HEK293 (cell line): ENCODE data around the gene UBE2C.

Experiments
- CTCF ChIA-PET: fragments of 350-600 bp; formaldehyde crosslinking; extraction: SDS; loops from one replicate; lab custom pipeline; 2021; ENCODE audit warnings: antibody characterized with exemption; lab: Yijun Ruan, JAX
- POLR2A ChIA-PET: fragments of 300-600 bp; formaldehyde crosslinking; extraction: SDS; loops from one replicate; lab custom pipeline; 2020; ENCODE audit warnings: antibody characterized with exemption, inconsistent platforms; lab: Yijun Ruan, JAX
- H3K27ac ChIP-seq: fragments of 200-500 bp; sonication (Bioruptor generic); 2 replicates; pipeline ENCODE4 v1.5.1; 2014; ENCODE audit warnings: low read depth, low read length, control low read depth, inconsistent platforms; ENCODE audit errors: extremely low read depth
- H3K36me3 ChIP-seq, 2 experiments: fragments of 200-500 bp in 1 of 2; sonication (Bioruptor generic) in 1 of 2; 1 replicate in 1 of 2; 2 replicates in 1 of 2; pipeline ENCODE4 v1.5.1; 2014 to 2017; ENCODE audit warnings: inconsistent platforms in 2 of 2, low read length in 2 of 2; ENCODE audit not compliant: control insufficient read depth in 2 of 2, insufficient read depth in 1 of 2
- H3K4me1 ChIP-seq: fragments of 200-500 bp; sonication (Bioruptor generic); 2 replicates; pipeline ENCODE4 v1.5.1; 2014; ENCODE audit warnings: mild to moderate bottlenecking, low read length, inconsistent platforms; ENCODE audit not compliant: control insufficient read depth, insufficient read depth
- H3K4me3 ChIP-seq: 2 replicates; pipeline ENCODE4 v1.5.1; 2011; ENCODE audit warnings: low read depth, mild to moderate bottlenecking, control low read depth, low read length, moderate library complexity
- H3K9me3 ChIP-seq: fragments of 200-500 bp; sonication (Bioruptor generic); 2 replicates; pipeline ENCODE4 v1.5.1; 2014; ENCODE audit warnings: low read depth, low read length, inconsistent platforms; ENCODE audit not compliant: control insufficient read depth, insufficient read depth
- BCL11A ChIP-seq: fragments of 450-650 bp; formaldehyde crosslinking; IDR thresholded peaks from 2 replicates; pipeline ENCODE4 v1.5.1; 2016; ENCODE audit warnings: low read depth, missing biosample characterization, missing genetic modification characterization
- KLF9 ChIP-seq: fragments of 450-650 bp; formaldehyde crosslinking; IDR thresholded peaks from 2 replicates; pipeline ENCODE4 v1.5.1; 2016; ENCODE audit warnings: missing biosample characterization, missing genetic modification characterization, low read depth
- TCF7L2 ChIP-seq: IDR thresholded peaks from 2 replicates; pipeline ENCODE4 v1.6.1; 2011; ENCODE audit warnings: low read depth, mild to moderate bottlenecking, inconsistent platforms, low read length, moderate library complexity, borderline replicate concordance
- ZBTB17 ChIP-seq: fragments of 450-650 bp; formaldehyde crosslinking; IDR thresholded peaks from 2 replicates; pipeline ENCODE4 v1.5.1; 2016; ENCODE audit warnings: missing biosample characterization, missing genetic modification characterization
- ZNF10 ChIP-seq: fragments of 450-650 bp; formaldehyde crosslinking; IDR thresholded peaks from 2 replicates; pipeline ENCODE4 v1.5.1; 2017; ENCODE audit warnings: missing biosample characterization, missing genetic modification characterization
- ZNF132 ChIP-seq: fragments of 450-650 bp; formaldehyde crosslinking; IDR thresholded peaks from 2 replicates; pipeline ENCODE4 v1.5.1; 2017; ENCODE audit warnings: missing biosample characterization, missing genetic modification characterization, borderline replicate concordance
- ZNF140 ChIP-seq: fragments of 450-650 bp; formaldehyde crosslinking; IDR thresholded peaks from 2 replicates; pipeline ENCODE4 v1.5.1; 2016; ENCODE audit warnings: missing biosample characterization, missing genetic modification characterization
- ZNF274 ChIP-seq, 2 experiments: fragments of 200-500 bp in 1 of 2; fragments of 450-650 bp in 1 of 2; sonication (Bioruptor generic) in 1 of 2; formaldehyde crosslinking in 1 of 2; IDR thresholded peaks; 2 replicates each; pipeline versions ENCODE4 v1.5.1 to v1.6.1; 2014 to 2016; ENCODE audit warnings: borderline replicate concordance in 1 of 2, inconsistent platforms in 1 of 2, low read length in 1 of 2, missing biosample characterization in 1 of 2, missing genetic modification characterization in 1 of 2
- ZNF302 ChIP-seq: fragments of 450-650 bp; formaldehyde crosslinking; IDR thresholded peaks from 2 replicates; pipeline ENCODE4 v1.5.1; 2016; ENCODE audit warnings: missing biosample characterization, missing genetic modification characterization, low read depth
- ZNF311 ChIP-seq: fragments of 450-650 bp; formaldehyde crosslinking; IDR thresholded peaks from 2 replicates; pipeline ENCODE4 v1.5.1; 2017; ENCODE audit warnings: missing biosample characterization, missing genetic modification characterization, borderline replicate concordance
- ZNF350 ChIP-seq: fragments of 450-650 bp; formaldehyde crosslinking; IDR thresholded peaks from 2 replicates; pipeline ENCODE4 v1.5.0; 2017; ENCODE audit warnings: missing biosample characterization, mild to moderate bottlenecking, missing genetic modification characterization
- ZNF473 ChIP-seq: fragments of 450-650 bp; formaldehyde crosslinking; IDR thresholded peaks from 2 replicates; pipeline ENCODE4 v1.5.1; 2017; ENCODE audit warnings: missing biosample characterization, missing genetic modification characterization
- ZNF510 ChIP-seq: fragments of 450-650 bp; formaldehyde crosslinking; IDR thresholded peaks from 2 replicates; pipeline ENCODE4 v1.5.1; 2018; ENCODE audit warnings: mild to moderate bottlenecking, missing genetic modification characterization, missing biosample characterization; ENCODE audit not compliant: insufficient replicate concordance
- ZNF521 ChIP-seq: fragments of 450-650 bp; formaldehyde crosslinking; IDR thresholded peaks from 2 replicates; pipeline ENCODE4 v1.5.1; 2017; ENCODE audit warnings: missing biosample characterization, mild to moderate bottlenecking, missing genetic modification characterization
- ZNF544 ChIP-seq: fragments of 450-650 bp; formaldehyde crosslinking; IDR thresholded peaks from 2 replicates; pipeline ENCODE4 v1.5.0; 2017; ENCODE audit warnings: missing biosample characterization, missing genetic modification characterization
- ZNF561 ChIP-seq: fragments of 450-650 bp; IDR thresholded peaks from 2 replicates; pipeline ENCODE4 v1.5.1; 2018; ENCODE audit warnings: missing biosample characterization, missing genetic modification characterization, borderline replicate concordance
- ZNF596 ChIP-seq: fragments of 450-650 bp; IDR thresholded peaks from 2 replicates; pipeline ENCODE4 v1.5.0; 2018; ENCODE audit warnings: missing biosample characterization, mild to moderate bottlenecking, missing genetic modification characterization, moderate library complexity
- ZNF664 ChIP-seq: fragments of 450-650 bp; formaldehyde crosslinking; IDR thresholded peaks from 2 replicates; pipeline ENCODE4 v1.5.1; 2016; ENCODE audit warnings: missing biosample characterization, missing genetic modification characterization
- ZNF670 ChIP-seq: fragments of 450-650 bp; formaldehyde crosslinking; IDR thresholded peaks from 2 replicates; pipeline ENCODE4 v1.5.1; 2016; ENCODE audit warnings: missing biosample characterization, missing genetic modification characterization, low read depth
- ZSCAN23 ChIP-seq: fragments of 450-650 bp; formaldehyde crosslinking; IDR thresholded peaks from 2 replicates; pipeline ENCODE4 v1.5.1; 2016; ENCODE audit warnings: missing biosample characterization, missing genetic modification characterization
- TF ChIP-seq, protein P1 (sequence below): fragments of 450-650 bp; IDR thresholded peaks from 2 replicates; pipeline ENCODE4 v1.5.1; 2018; ENCODE audit warnings: missing biosample characterization, missing genetic modification characterization
- TF ChIP-seq, protein P2 (sequence below): fragments of 450-650 bp; formaldehyde crosslinking; IDR thresholded peaks from 2 replicates; pipeline ENCODE4 v1.5.0; 2017; ENCODE audit warnings: missing biosample characterization, missing genetic modification characterization, borderline replicate concordance
- TF ChIP-seq, protein P3 (sequence below): fragments of 450-650 bp; formaldehyde crosslinking; IDR thresholded peaks from 2 replicates; pipeline ENCODE4; 2016; ENCODE audit warnings: missing biosample characterization, missing genetic modification characterization
- TF ChIP-seq, protein P4 (sequence below): fragments of 450-650 bp; formaldehyde crosslinking; IDR thresholded peaks from 2 replicates; pipeline ENCODE4 v1.5.1; 2016; ENCODE audit warnings: missing biosample characterization, missing genetic modification characterization

The UBE2C gene

DNA sequence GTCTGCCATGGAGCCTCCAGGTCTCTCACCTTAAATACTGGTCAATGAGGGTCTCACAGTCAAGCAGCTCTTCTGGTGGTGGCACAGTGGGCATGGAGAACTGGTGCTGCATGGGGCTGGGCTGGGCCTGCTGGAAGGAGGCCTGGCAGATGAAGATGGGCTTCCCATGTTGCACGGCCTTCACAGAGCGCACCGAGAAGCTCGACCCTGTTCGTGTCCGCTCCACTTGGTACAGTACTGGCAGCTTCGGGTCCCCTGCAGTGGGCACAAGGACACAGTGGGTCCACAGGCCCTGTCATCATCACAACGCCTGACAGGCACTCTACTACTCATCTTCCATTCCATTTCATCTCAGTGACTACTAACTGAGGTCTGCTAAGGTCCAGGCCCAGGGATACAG, 36.0 kb downstream of the UBE2C start:
- H3K9me3 ChIP-seq = no peaks in the 10 kb centered on the region
- ChIA-PET CTCF (no interaction called here), POLR2A (no interaction called here)
- H3K36me3 ChIP-seq = peaks cover 5 to 67% of the 10 kb centered on the region in 2 experiments; a peak in 2 of 3 replicates
- H3K27ac ChIP-seq = no peak overlapping the region
- H3K4me3 ChIP-seq = no peak overlapping the region
- H3K4me1 ChIP-seq = no peaks in the 10 kb centered on the region
- TF ChIP-seq ZNF561 (tag by site-specific recombination) (no peak), ZNF140 (no peak), ZNF596 (tag by site-specific recombination) (no peak), ZNF10 (tag by site-specific recombination) (no peak), ZNF132 (tag by site-specific recombination) (no peak), ZNF670 (no peak), ZSCAN23 (tag by site-specific recombination) (no peak), TCF7L2 (no peak)

DNA sequence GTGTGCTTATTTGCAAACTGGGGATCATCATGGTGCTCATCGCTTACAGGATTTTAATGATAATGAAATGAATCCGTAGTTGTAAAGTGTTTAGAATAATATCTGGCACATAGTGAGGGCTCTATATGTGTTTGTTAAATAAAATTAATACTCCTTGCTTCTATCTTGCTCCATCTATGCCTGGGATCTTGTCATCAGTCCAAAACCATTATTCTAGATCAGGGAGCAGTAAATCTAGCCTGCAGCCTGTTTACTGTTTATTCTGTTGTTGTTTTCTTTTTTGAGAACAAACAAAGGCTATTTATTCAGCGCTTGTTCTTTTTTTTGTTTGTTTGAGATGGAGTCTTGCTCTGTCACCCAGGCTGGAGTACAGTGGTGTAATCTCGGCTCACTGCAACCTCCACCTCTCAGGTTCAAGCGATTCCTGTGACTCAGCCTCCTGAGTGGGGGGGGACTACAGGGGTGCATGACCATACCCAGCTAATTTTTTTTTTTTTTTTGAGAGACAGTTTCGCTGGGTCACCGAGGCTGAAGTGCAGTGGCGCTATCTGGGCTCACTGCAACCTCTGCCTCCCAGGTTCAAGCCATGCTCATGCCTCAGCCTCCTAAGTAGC, 36.6 kb downstream of the UBE2C start:
- Histone ChIP-seq H3K27ac (no peak overlapping the region), H3K4me3 (no peak overlapping the region), H3K9me3 (no peaks in the 10 kb centered on the region), H3K36me3 (peaks cover 5 to 64% of the 10 kb centered on the region in 2 experiments; a peak in 2 of 3 replicates), H3K4me1 (no peaks in the 10 kb centered on the region)
- ChIA-PET POLR2A (interaction anchor here (0.8 kb wide), 1 partner anchor 43 kb away, joined by 4 read pairs; no protein-coding TSS in a partner anchor), CTCF (interaction anchor here (0.7 kb wide), 1 partner anchor 18 kb away, joined by 3 read pairs; no protein-coding TSS in a partner anchor)
- TF ChIP-seq, protein P1, sequence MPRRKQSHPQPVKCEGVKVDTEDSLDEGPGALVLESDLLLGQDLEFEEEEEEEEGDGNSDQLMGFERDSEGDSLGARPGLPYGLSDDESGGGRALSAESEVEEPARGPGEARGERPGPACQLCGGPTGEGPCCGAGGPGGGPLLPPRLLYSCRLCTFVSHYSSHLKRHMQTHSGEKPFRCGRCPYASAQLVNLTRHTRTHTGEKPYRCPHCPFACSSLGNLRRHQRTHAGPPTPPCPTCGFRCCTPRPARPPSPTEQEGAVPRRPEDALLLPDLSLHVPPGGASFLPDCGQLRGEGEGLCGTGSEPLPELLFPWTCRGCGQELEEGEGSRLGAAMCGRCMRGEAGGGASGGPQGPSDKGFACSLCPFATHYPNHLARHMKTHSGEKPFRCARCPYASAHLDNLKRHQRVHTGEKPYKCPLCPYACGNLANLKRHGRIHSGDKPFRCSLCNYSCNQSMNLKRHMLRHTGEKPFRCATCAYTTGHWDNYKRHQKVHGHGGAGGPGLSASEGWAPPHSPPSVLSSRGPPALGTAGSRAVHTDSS (tag by site-specific recombination) = no peak
- no peak for TF ChIP-seq ZNF510
- no peak for TF ChIP-seq ZNF274 (IDR thresholded peaks at IDR 0.05; ENCODE audit: low read length)
- no peak for TF ChIP-seq ZNF274 (tag by site-specific recombination; IDR thresholded peaks at IDR 0.05; ENCODE audit: borderline replicate concordance)
- no peak for TF ChIP-seq ZBTB17 (tag by site-specific recombination)
- TF ChIP-seq, protein P2, sequence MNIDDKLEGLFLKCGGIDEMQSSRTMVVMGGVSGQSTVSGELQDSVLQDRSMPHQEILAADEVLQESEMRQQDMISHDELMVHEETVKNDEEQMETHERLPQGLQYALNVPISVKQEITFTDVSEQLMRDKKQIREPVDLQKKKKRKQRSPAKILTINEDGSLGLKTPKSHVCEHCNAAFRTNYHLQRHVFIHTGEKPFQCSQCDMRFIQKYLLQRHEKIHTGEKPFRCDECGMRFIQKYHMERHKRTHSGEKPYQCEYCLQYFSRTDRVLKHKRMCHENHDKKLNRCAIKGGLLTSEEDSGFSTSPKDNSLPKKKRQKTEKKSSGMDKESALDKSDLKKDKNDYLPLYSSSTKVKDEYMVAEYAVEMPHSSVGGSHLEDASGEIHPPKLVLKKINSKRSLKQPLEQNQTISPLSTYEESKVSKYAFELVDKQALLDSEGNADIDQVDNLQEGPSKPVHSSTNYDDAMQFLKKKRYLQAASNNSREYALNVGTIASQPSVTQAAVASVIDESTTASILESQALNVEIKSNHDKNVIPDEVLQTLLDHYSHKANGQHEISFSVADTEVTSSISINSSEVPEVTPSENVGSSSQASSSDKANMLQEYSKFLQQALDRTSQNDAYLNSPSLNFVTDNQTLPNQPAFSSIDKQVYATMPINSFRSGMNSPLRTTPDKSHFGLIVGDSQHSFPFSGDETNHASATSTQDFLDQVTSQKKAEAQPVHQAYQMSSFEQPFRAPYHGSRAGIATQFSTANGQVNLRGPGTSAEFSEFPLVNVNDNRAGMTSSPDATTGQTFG (tag by site-specific recombination) = no peak
- no peak for TF ChIP-seq ZNF302 (tag by site-specific recombination)
- TF ChIP-seq, protein P3, sequence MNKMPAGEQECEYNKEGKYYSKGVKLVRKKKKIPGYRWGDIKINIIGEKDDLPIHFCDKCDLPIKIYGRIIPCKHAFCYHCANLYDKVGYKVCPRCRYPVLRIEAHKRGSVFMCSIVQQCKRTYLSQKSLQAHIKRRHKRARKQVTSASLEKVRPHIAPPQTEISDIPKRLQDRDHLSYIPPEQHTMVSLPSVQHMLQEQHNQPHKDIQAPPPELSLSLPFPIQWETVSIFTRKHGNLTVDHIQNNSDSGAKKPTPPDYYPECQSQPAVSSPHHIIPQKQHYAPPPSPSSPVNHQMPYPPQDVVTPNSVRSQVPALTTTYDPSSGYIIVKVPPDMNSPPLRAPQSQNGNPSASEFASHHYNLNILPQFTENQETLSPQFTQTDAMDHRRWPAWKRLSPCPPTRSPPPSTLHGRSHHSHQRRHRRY (tag by site-specific recombination) = no peak
- no peak for TF ChIP-seq ZNF473 (tag by site-specific recombination)
- TF ChIP-seq KLF9 (tag by site-specific recombination) = no peak
- no peak for TF ChIP-seq TCF7L2
- TF ChIP-seq BCL11A (tag by site-specific recombination) = no peak
- no peak for TF ChIP-seq ZNF350
- no peak for TF ChIP-seq ZNF521 (tag by site-specific recombination)
- TF ChIP-seq ZNF664 (tag by site-specific recombination) = no peak
- no peak for TF ChIP-seq ZNF544 (tag by site-specific recombination)
- no peak for TF ChIP-seq ZNF311 (tag by site-specific recombination)
- TF ChIP-seq, protein P4, sequence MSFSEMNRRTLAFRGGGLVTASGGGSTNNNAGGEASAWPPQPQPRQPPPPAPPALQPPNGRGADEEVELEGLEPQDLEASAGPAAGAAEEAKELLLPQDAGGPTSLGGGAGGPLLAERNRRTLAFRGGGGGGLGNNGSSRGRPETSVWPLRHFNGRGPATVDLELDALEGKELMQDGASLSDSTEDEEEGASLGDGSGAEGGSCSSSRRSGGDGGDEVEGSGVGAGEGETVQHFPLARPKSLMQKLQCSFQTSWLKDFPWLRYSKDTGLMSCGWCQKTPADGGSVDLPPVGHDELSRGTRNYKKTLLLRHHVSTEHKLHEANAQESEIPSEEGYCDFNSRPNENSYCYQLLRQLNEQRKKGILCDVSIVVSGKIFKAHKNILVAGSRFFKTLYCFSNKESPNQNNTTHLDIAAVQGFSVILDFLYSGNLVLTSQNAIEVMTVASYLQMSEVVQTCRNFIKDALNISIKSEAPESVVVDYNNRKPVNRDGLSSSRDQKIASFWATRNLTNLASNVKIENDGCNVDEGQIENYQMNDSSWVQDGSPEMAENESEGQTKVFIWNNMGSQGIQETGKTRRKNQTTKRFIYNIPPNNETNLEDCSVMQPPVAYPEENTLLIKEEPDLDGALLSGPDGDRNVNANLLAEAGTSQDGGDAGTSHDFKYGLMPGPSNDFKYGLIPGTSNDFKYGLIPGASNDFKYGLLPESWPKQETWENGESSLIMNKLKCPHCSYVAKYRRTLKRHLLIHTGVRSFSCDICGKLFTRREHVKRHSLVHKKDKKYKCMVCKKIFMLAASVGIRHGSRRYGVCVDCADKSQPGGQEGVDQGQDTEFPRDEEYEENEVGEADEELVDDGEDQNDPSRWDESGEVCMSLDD (tag by site-specific recombination) = no peak
